HG03378 (cell line): ENCODE results near the gene TIMM17A.
"Not testable (repeated sequence)": the region's sequence is repeated elsewhere in the genome, so short reads cannot be mapped to it uniquely, and the experiment has no call there.

ENCODE experiments used
- ATAC-seq: cut with Tn5 transposase; IDR thresholded peaks from one replicate; pipeline ENCODE4 v1.9.1; 2021; ENCODE audit warnings: mild to moderate bottlenecking, moderate library complexity; ENCODE audit not compliant: unreplicated experiment

Gene TIMM17A

GRCh38 chr1:202014060-202014459, 58.8 kb downstream of the TIMM17A start:
- no peak for ATAC-seq

- no peak for ATAC-seq
These were observed 59.8 kb downstream of the TIMM17A start for GRCh38 chr1:202014915-202015661.

GRCh38 chr1:202015662-202015937, 60.3 kb downstream of the TIMM17A start:
- no peak for ATAC-seq

GRCh38 chr1:202016022-202016810, 60.9 kb downstream of the TIMM17A start:
- ATAC-seq, result no peak

GRCh38 chr1:202016811-202017748, 61.8 kb downstream of the TIMM17A start:
- no peak for ATAC-seq

- no peak for ATAC-seq
These were observed 62.6 kb downstream of the TIMM17A start for GRCh38 chr1:202017749-202018467.

GRCh38 chr1:202018468-202019234, 63.3 kb downstream of the TIMM17A start:
- ATAC-seq, result no peak

GRCh38 chr1:202019235-202019558, 63.9 kb downstream of the TIMM17A start:
- ATAC-seq, result not testable (repeated sequence)
